ENCODE measurements around the gene CDK8. TPM values are rescaled to one million over a fixed set of nuclear protein-coding genes. Genes with fewer than 3 reads are reported as not detected.

Gene CDK8
- total and polyA plus RNA-seq, 9 of the 15 experiments (the other 6 are each of a cell fraction or from before 2014, with no cell fraction given), result 11.3 to 33.7 (median 20.3) TPM

GRCh38 chr13:26310003-26310402, 56.1 kb downstream of the CDK8 start:
- no peaks in the 10 kb centered on the region; the same call in 1 of the 2 replicates for H4K20me1 ChIP-seq (replicated peaks; ENCODE audit: control insufficient read depth, insufficient read depth, low read length)
- H3K4me2 ChIP-seq (ENCODE audit: insufficient read depth, low read length), result no peak overlapping the region
- 87% methylated on average over 4 of the region's 4 CpGs for WGBS (ENCODE audit: insufficient coverage, low coverage, missing lambda C conversion rate)
- ChIA-PET CTCF (ENCODE audit: low intra/inter-chr PET ratio) (no interaction called here), POLR2A (no interaction called here)
- H3K4me3 ChIP-seq, result no peak overlapping the region
- intact Hi-C loops (cut with micrococcal nuclease), result no loop called here
- no peaks in the 10 kb centered on the region; a peak in 1 of 5 replicates for H3K4me1 ChIP-seq (replicated peaks in 1 of 2; ENCODE audit: control insufficient read depth in 2 of 2, insufficient read depth in 2 of 2, low read length in 2 of 2)
- DNase-seq (ENCODE audit: extremely low read depth in 1 of 4, low spot score in 3 of 4) (no peak), FAIRE-seq (no peak), ATAC-seq (no peak)
- in situ Hi-C loops (cut with MboI), result no loop called here
- TF ChIP-seq, protein P1, sequence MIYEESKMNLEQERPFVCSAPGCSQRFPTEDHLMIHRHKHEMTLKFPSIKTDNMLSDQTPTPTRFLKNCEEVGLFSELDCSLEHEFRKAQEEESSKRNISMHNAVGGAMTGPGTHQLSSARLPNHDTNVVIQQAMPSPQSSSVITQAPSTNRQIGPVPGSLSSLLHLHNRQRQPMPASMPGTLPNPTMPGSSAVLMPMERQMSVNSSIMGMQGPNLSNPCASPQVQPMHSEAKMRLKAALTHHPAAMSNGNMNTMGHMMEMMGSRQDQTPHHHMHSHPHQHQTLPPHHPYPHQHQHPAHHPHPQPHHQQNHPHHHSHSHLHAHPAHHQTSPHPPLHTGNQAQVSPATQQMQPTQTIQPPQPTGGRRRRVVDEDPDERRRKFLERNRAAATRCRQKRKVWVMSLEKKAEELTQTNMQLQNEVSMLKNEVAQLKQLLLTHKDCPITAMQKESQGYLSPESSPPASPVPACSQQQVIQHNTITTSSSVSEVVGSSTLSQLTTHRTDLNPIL (CRISPR knock-in tag; IDR thresholded peaks at IDR 0.05), result no peak
- no peak for TF ChIP-seq E2F4 (CRISPR knock-in tag; IDR thresholded peaks at IDR 0.05; ENCODE audit: low read depth)
- no peak for TF ChIP-seq SRF (CRISPR knock-in tag; IDR thresholded peaks at IDR 0.05)
- TF ChIP-seq SFPQ (IDR thresholded peaks at IDR 0.05; ENCODE audit: low read depth, low read length), result no peak
- no peak for TF ChIP-seq HIVEP1 (CRISPR knock-in tag; IDR thresholded peaks at IDR 0.05)
- no peak for TF ChIP-seq SAP30 (IDR thresholded peaks at IDR 0.05; ENCODE audit: borderline replicate concordance, insufficient read depth, low read depth, low read length, poor library complexity, severe bottlenecking)
- no peak for TF ChIP-seq ELF2 (CRISPR knock-in tag; IDR thresholded peaks at IDR 0.05)
- TF ChIP-seq HMG20A (CRISPR knock-in tag; conservative IDR thresholded peaks at IDR 0.05), result no peak
- no peak for TF ChIP-seq ZKSCAN3 (CRISPR knock-in tag; IDR thresholded peaks at IDR 0.05)
- TF ChIP-seq NR2C2 (CRISPR knock-in tag; IDR thresholded peaks at IDR 0.05), result no peak
- no peak for TF ChIP-seq NR2C2 (tag; IDR thresholded peaks at IDR 0.05)
- TF ChIP-seq NR2C1 (IDR thresholded peaks at IDR 0.05), result no peak
- no peak for TF ChIP-seq NR2C1 (tag; IDR thresholded peaks at IDR 0.05)
- TF ChIP-seq, protein P2, sequence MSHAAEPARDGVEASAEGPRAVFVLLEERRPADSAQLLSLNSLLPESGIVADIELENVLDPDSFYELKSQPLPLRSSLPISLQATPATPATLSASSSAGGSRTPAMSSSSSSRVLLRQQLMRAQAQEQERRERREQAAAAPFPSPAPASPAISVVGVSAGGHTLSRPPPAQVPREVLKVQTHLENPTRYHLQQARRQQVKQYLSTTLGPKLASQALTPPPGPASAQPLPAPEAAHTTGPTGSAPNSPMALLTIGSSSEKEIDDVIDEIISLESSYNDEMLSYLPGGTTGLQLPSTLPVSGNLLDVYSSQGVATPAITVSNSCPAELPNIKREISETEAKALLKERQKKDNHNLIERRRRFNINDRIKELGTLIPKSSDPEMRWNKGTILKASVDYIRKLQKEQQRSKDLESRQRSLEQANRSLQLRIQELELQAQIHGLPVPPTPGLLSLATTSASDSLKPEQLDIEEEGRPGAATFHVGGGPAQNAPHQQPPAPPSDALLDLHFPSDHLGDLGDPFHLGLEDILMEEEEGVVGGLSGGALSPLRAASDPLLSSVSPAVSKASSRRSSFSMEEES (CRISPR knock-in tag; IDR thresholded peaks at IDR 0.05), result no peak
- no peak for TF ChIP-seq RHOXF2B (CRISPR knock-in tag; conservative IDR thresholded peaks at IDR 0.05)
- H3K9me1 ChIP-seq (ENCODE audit: control insufficient read depth, insufficient read depth, low read length), result no peaks in the 10 kb centered on the region
- H2AFZ ChIP-seq (ENCODE audit: low read depth, low read length), result no peak overlapping the region
- no peaks in the 10 kb centered on the region for H3K27me3 ChIP-seq (ENCODE audit: control insufficient read depth in 2 of 2, insufficient read depth in 2 of 2, low read length in 2 of 2)
- no peak overlapping the region for H3K27ac ChIP-seq (ENCODE audit: extremely low read depth, low read depth, low read length)
- BruUV-seq (replicated peaks), result no TSS peak
- peaks cover 19% of the 10 kb centered on the region for H3K79me2 ChIP-seq (ENCODE audit: control insufficient read depth, insufficient read depth, low read length)
- H3K9me3 ChIP-seq (replicated peaks; ENCODE audit: control insufficient read depth, insufficient read depth, low read depth, low read length), result no peaks in the 10 kb centered on the region
- H3K9ac ChIP-seq (ENCODE audit: insufficient read depth in 1 of 2, low read depth in 2 of 2, low read length in 2 of 2), result no peak overlapping the region
- H3K36me3 ChIP-seq (ENCODE audit: control insufficient read depth, insufficient read depth, low read length), result no peaks in the 10 kb centered on the region

All from K562 (cell line).